ENCODE results near the gene NAGS.
"Not testable (repeated sequence)": the region's sequence is repeated elsewhere in the genome, so short reads cannot be mapped to it uniquely, and the experiment has no call there.

- not testable (repeated sequence) for TF ChIP-seq POLR2A, CTCF (IDR thresholded peaks at IDR 0.05)
These were observed 33.0 kb upstream of the NAGS start for GRCh38 chr17:43971436-43971835.

All from body of pancreas (tissue), 4 donors.